NCI-H1048 (cell line): ENCODE results near the gene SMPD1.
"Not testable (repeated sequence)": the region's sequence is repeated elsewhere in the genome, so short reads cannot be mapped to it uniquely, and the experiment has no call there.

Experiments used
- DNase-seq: peaks from one replicate; lab custom pipeline; 2025; lab: John Stamatoyannopoulos, UW

Gene SMPD1

DNA sequence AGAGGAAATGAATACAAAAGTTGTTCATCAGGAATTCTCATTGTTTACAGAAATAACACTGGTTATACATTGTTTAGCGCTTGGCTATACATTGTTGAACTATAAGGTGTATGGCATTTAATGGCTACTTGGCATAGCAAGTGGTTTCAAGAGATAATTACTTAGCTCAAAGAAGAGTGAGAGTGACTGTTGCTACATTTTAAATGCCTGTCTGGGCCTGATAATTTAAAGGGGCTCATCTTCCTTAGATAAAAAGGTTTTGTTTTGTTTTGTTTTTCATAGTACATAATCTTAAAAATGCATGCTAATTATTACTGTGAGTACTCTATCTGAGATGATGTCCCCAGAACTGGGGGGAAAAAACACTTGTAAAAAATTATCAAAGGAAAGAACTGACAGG lies 1.5 kb upstream of the SMPD1 start:
- no peak for DNase-seq

DNA sequence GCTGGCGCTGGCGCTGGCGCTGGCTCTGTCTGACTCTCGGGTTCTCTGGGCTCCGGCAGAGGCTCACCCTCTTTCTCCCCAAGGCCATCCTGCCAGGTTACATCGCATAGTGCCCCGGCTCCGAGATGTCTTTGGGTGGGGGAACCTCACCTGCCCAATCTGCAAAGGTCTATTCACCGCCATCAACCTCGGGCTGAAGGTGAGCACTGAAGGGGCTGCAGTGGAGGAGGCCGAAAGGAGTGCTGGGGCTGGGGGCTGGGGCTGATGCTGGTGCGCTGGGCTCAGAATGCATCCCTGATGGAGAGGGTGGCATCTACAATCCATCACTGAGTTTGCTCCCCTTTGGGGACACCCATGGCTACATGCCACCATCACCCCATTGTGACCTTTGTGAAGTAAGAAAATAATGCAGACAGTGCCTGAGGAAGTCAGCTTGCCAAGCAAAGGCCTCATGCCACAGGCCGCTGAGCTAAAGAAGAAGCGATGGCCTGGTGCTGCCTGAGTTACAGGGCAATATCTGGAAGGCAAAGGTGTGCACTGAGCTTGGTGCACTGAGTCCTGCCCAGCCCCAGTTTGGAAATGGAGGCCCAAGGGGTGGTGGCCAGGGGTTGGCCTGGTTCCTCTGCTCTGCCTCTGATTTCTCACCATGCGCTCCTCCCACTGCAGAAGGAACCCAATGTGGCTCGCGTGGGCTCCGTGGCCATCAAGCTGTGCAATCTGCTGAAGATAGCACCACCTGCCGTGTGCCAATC lies 620 bp downstream of the SMPD1 start:
- DNase-seq, result no peak

DNA sequence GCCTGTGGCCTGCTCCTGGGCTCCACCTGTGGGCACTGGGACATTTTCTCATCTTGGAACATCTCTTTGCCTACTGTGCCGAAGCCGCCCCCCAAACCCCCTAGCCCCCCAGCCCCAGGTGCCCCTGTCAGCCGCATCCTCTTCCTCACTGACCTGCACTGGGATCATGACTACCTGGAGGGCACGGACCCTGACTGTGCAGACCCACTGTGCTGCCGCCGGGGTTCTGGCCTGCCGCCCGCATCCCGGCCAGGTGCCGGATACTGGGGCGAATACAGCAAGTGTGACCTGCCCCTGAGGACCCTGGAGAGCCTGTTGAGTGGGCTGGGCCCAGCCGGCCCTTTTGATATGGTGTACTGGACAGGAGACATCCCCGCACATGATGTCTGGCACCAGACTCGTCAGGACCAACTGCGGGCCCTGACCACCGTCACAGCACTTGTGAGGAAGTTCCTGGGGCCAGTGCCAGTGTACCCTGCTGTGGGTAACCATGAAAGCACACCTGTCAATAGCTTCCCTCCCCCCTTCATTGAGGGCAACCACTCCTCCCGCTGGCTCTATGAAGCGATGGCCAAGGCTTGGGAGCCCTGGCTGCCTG lies 1.4 kb downstream of the SMPD1 start:
- no peak for DNase-seq

DNA sequence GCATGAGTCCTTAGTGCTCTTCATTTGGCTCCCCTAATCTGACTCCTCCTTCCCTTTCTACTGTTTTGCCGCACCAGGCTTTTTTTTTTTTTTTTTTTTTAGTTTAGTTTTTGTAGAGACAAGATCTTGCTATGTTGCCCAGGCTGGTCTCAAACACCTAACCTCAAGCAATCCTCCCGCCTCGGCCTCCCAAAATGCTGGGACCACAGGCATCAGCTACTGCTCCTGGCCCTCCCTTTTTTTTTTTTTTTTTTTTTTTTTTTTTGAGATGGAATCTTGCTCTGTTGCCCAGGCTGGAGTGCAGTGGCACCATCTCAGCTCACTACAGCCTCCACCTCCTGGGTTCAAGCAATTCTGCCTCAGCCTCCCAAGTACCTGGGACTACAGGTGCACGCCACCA lies 2.0 kb downstream of the SMPD1 start:
- not testable (repeated sequence) for DNase-seq

DNA sequence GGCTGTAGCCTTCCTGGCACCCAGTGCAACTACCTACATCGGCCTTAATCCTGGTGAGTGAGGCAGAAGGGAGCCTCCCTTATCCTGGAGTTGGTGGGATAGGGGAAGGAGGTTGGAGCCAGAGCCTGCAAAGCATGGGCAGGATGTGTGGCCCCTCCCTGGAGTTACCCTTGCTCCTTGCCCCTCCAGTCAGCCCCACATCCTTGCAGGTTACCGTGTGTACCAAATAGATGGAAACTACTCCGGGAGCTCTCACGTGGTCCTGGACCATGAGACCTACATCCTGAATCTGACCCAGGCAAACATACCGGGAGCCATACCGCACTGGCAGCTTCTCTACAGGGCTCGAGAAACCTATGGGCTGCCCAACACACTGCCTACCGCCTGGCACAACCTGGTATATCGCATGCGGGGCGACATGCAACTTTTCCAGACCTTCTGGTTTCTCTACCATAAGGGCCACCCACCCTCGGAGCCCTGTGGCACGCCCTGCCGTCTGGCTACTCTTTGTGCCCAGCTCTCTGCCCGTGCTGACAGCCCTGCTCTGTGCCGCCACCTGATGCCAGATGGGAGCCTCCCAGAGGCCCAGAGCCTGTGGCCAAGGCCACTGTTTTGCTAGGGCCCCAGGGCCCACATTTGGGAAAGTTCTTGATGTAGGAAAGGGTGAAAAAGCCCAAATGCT lies 3.9 kb downstream of the SMPD1 start:
- no peak for DNase-seq

- no peak for DNase-seq
Measured at GRCh38 chr11:6395470-6396060, 5.3 kb downstream of the SMPD1 start.

- DNase-seq, result no peak
Measured at GRCh38 chr11:6397156-6397555, 6.9 kb downstream of the SMPD1 start.

DNA sequence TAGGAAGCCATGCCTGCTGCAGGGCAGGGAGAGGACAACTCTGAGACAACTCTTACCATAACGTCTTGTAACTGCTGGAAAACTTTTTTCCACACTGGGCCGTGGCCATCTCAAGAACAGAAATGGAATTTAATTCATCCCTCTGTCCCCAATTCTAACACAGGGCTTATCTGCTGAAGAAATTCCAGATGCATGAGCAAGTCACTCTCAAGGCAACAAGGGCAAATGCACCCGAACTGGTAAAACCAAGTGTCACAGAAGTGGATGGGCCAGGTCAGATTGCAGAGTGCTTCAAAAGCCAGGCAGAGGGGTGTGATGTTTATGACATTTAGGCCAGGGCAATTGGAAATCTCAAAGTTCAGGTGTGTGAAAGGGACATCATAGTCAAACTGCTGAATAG lies 7.4 kb downstream of the SMPD1 start:
- no peak for DNase-seq

DNA sequence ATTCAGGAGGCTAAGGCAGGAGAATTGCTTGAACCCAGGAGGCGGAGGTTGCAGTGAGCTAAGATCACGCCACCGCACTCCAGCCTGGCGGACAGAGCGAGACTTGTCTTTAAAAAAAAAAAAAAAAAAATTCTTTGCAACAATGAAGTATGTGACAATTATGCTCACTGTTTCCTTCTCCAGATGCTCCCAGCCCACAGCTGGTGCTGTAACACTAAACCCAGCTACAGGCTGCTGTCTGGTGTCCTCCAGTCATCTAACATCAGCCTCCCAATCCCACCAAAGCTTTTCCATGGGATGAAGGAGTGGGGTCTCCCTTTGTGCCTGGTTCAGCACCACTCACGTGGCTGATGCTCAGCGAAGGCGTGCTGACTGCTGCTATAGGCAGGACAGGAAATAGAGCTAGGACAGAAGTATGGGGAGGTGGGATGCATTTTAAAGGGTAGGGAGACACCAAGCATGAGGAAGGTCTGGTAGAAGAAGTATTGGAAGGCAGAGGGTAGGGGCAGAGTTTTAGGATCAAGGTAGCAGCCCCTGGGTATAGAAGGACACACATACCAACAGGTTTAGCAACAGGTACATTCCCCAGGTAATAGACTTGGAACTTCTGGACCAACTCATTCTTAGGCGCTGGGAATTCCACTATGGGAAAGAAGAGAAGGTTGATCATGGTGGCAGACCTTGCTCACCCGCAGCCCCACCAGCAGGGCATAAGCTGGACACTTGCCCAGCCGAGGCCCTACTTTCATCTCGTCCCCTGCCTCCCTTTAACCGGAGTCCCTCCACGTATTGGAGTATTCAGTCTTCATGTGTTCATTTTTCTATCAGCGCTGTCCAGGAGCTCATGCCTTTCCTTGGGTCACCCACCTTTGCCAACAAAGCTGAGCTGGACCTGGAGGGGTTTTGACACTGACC lies 10.4 kb downstream of the SMPD1 start:
- DNase-seq, result no peak

DNA sequence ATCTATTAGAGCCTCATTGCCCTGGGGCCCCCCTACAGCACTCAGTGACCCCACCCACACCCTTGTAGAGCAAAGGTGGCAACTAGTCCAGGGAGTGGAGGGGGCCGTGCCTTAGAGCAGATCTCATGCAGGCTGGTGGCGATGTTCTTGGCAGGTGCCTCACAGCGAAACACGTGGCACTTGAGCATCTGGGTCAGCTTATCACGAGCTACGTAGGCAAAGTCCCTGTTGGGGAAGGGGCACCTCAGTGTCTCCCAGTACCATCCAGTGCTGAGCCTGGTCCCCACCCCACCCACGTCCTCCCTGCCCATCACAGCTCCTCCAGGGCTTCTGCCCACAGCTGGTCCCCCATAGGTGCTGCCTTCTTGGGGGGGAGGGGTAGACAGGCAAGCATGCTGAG lies 11.2 kb downstream of the SMPD1 start:
- no peak for DNase-seq

- DNase-seq, result no peak
Measured at GRCh38 chr11:6402061-6402470, 11.8 kb downstream of the SMPD1 start.

GRCh38 chr11:6402561-6402981 lies 12.3 kb downstream of the SMPD1 start:
- no peak for DNase-seq

- no peak for DNase-seq
Measured at GRCh38 chr11:6403539-6403938, 13.3 kb downstream of the SMPD1 start.

- DNase-seq, result no peak
Measured at GRCh38 chr11:6404342-6405051, 14.2 kb downstream of the SMPD1 start.

DNA sequence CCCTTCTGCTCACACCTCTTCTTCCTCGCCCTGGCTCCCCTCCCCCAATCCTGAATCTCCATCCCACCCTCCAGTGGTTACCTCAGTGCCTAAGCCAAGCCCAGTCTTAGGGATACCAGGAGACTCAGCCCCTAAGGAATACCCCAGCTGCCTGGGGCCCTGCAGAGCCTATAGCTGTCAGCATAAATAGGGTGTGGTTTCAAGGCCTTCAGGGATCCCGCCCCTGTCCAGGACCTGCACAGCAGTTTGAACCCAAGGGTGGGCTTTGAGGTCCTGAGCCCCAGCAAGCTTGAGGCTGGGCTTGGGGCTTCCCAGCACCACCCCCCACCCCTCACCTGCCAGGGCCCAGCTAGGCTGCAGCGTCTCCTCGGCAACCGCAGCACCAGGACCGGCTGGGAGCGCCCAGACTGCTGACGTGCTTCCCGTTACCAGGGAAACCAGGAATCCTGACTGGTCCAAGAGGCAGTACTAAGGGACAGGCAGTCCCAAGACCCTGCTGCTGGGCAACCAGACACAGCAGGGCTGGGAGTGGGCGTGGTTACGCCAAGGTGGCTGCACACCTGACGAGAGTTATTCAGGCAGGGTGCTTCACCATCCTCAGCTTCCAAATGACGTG lies 14.9 kb downstream of the SMPD1 start:
- DNase-seq, result no peak

- no peak for DNase-seq
Measured at GRCh38 chr11:6405846-6406245, 15.6 kb downstream of the SMPD1 start.

GRCh38 chr11:6406370-6406769 lies 16.1 kb downstream of the SMPD1 start:
- no peak for DNase-seq

- no peak for DNase-seq
Measured at GRCh38 chr11:6410695-6411430, 20.6 kb downstream of the SMPD1 start.

DNA sequence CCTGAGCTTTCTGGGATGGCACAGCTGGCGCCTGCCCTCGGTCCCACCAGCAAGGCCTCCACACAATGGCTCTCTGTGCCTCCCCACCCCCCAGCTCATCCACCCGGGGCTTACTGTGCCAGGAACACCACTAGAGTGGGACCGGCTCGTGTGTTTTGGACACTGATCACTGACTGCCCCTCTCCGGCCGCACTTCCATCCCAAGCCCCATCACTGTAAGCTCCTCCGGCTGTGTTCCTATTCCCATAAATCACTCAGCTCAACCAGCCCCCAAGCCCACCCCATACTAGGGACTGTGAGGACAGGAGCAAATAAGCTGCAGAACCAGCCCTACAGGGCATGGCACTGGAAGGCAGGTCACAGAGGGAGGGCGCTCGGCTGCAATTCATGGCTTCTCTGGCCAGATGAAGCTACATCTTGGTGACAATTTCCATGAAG lies 21.3 kb downstream of the SMPD1 start:
- DNase-seq, result no peak

- no peak for DNase-seq
Measured at GRCh38 chr11:6413791-6414201, 23.5 kb downstream of the SMPD1 start.
